NCI-H2196 (cell line): ENCODE measurements around the gene ADARB1.

ENCODE experiments used
- DNase-seq: peaks from one replicate; lab custom pipeline; 2025; ENCODE audit not compliant: unreplicated experiment; lab: John Stamatoyannopoulos, UW

The ADARB1 gene

GRCh38 chr21:45074818-45075595 lies 627 bp downstream of the ADARB1 start:
- DNase-seq, result no peak

- no peak for DNase-seq
These were observed 1.3 kb downstream of the ADARB1 start for GRCh38 chr21:45075596-45076244.

DNA sequence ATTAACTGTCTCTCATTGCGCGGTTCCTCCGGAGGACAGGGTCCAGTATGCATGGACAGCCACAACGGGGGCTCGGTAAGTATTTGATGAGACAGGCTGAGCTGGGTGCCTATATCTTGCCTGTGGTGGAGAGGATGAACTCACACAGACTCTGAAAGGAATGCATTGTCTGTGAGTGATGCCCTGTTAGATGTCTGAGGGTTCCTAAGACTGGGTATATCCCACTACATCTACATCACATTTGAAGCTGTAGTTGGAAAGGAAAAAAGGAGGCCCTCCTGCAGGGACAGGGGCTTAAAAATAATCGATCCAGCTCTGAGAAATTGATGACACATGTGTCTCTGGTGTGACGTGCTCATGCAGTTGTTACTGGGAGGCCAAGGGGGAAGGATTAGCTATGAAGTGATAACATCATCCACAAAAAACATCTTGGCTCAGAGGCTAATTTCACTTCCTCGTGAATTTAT lies 1.9 kb downstream of the ADARB1 start:
- DNase-seq, result no peak

DNA sequence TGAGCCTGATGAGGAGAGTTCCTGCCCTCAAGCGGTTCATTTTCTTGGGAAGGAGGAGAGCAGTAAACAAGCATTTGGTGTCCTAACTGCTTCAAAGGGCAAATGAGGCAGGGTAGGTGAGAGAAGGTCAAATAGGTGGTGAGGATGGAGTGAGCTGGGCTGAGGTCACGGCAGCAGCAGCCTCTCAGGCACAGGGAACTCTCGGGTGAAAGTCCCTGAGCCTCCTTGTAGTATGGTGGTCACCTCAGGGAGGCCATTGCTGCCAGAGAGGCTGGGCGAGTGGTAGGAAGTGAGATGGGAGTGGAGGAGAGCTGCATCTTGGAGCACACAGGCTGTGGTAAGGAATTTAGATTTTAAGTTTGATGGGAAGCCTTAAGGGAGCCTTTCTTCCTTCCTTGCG lies 4.0 kb downstream of the ADARB1 start:
- DNase-seq, result no peak

DNA sequence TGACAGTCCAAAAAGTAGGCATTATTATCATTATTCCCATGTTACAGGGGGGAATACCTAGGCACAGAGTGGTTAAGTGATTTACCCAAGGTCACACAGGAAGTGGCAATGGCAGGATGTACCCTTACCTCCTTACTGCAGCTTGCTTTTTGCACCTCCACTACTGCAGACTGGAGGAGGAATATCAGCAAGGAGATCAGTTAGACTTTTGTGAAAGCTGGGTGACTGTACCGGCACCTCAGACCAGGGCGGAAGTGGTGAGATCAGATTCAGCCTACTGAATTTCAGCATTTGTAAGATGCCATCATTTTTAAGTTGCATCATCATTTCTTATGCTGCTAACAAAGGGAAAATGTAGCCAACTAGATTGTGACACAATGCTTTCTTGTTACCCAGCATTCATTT lies 4.5 kb downstream of the ADARB1 start:
- DNase-seq, result no peak

GRCh38 chr21:45079351-45079750 lies 5.0 kb downstream of the ADARB1 start:
- DNase-seq, result no peak

DNA sequence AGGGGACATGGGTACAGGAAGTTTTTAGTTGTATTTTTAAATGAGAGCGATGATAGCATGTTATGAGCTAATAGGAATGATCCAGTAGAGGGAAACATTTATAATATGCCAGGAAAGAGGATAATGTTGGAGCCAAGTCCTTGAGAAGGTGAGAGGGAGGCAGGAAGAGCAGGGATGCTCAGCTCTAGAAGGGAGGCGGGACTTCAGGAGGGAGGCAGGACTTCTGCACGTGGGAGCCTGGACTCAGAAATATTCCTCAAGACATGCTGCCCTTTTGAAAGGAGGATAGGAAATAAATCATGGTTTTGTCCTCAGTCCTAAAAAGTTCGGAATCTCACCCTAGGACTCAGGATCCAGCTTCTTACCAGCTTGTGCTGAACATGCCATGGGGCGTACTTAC lies 5.9 kb downstream of the ADARB1 start:
- no peak for DNase-seq

DNA sequence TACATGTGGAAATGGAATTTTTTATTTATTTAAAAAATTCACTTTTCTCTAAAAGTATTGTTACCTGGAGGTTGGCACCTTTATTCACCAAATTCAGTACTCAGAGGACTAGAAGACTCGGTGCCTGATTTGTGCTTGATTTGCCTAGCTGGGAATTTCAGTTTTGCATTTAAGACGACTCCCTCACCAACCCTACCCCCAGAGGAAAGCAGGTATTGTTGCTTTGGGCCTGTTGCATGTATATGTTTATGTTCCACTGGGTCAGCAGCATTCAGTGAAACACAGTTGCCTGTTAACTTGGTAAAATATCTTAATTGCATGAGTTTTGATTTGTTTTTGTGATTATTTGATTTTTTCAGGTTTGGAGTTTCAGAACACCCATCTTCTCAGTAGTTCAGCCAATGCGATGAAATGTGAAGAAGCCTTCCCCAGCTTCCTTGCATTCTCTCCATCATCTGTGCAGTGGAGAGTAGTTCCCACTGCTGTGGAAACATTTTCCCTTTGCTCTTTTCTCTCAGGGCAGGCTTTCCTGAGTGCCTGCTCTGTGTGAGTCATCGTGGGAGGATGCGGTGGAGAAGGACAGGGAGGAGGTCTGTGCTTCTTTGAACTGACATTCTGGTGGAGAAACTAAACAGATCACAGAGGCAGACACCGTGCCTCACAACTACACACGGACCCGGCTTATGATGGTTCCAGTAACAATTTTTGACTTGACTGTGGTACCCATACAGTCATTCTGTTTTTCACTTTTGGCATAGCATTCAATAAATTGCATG lies 6.4 kb downstream of the ADARB1 start:
- no peak for DNase-seq

- no peak for DNase-seq
These were observed 7.3 kb downstream of the ADARB1 start for GRCh38 chr21:45081636-45082035.

- no peak for DNase-seq
These were observed 8.4 kb downstream of the ADARB1 start for GRCh38 chr21:45082736-45083135.

DNA sequence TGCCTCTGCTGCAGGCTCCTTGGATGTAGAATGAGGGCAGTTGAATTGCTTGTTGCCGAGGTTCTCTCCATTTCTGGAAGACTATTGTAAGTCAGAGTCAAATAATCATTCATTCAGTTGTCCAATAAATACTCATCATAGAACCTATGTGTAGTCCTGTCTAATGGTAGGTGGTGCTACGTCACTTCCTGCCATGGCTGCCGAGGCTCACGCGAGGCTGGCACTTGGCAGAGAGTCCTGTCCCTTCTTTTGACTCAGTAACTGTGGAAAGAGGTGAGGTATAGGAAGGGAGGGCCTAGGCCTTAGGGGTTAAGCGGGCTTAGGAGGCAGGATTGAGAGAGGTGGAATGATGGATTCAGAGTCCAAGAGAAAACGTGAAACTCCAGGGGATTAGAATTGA lies 9.7 kb downstream of the ADARB1 start:
- DNase-seq, result no peak

DNA sequence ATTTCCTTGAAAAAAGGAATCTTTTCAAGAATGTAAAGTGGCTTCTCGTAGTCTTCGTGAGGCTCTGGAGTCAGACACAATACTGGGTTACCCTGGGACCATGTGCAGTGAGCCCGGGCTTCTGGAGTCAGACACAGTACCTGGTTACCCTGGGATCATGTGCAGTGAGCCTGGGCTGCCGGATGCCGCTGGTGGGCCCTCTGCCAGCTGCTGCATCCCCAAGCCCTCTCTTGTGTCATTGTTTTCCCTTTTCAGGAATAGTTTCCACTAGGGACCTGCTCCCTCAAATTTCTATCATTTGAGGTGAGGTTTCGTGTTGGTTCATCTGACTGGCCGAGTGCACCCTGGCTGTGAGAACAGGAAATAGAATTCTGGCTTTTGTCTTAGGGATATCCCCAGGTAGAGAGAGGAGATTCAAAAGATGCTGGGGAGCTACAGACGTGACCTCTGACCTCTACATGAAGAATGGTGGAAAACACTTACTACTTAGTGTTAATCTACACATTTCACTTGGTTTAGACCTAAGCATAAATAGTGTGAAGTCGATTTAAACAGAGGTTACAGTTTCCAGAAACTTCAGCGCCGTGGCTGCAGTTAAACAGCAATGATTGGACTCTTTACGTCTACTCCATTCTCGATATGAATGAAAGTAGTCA lies 10.6 kb downstream of the ADARB1 start:
- no peak for DNase-seq

GRCh38 chr21:45085700-45086099 lies 11.3 kb downstream of the ADARB1 start:
- DNase-seq, result no peak

GRCh38 chr21:45086337-45086958 lies 12.1 kb downstream of the ADARB1 start:
- no peak for DNase-seq

DNA sequence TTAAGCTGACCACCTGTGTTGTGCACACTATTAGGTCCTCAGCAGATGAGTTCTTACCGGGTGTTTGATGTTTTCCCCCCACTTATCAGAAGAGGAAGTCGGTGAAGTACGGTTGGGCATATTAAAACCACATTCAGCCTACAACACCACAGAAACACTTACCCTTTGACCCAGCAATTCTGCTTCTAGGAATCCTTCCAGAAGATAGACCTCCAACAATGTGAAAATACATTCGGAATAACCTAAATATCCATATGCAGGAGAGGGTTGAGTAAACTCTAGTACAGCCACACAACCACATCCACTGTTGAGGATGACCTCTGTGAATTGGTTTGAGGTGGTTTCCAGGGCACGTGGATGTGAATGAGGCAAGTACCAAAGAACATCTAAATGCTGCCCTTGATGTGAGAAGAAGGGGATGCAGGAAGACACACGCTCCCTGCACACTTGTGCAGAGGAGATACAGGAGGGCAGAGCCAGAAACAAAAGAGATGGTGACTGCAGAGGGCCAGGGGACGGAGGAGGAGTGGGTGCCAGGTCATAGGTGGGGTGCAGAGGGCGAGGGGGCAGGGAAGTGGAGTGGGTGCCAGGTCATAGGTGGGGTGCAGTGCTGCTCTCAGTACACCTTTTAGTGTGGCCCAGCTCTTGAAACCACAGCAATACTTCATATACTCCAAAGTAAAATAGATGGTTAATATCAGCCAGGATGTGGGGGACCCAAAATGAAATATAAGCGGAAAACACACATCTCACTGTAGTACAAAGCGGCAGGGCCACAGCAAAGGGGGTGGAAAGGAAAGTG lies 12.8 kb downstream of the ADARB1 start:
- DNase-seq, result no peak

DNA sequence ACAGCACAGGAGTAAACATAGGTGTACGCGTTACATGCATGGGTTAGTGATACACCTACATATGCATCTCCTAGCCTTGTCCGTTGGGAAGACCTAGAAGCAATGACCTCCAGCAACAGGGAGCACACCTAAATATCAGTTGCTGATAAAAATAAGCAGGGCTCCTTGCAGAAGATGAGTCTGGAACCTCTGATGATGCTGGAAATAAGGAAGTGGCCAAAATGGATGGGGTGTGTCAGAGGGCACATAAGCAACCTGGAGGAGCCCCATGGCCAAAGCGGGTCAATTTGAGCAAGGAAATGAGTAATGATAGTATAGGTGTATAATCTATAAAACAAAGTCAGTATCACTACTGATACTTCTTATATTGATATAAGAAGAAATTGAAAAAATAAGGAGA lies 13.7 kb downstream of the ADARB1 start:
- no peak for DNase-seq

DNA sequence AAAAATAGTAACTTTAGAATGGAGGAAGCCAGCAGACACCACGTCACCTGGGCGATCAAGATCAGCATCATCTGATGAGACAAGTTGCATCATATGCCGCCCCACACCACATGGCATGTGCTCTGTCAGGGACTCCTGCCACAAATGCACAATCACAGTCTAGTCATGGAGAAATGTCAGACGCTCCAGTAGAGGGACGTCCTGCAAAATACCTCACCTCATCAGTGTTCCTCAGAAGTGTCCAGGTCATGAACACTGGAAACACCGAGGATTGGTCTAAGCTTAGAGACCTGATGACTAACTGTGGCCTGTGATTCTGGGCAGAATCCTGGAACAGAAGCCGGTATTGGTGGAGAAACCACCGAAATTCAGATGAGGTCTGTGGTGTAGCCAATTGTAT lies 14.3 kb downstream of the ADARB1 start:
- no peak for DNase-seq

DNA sequence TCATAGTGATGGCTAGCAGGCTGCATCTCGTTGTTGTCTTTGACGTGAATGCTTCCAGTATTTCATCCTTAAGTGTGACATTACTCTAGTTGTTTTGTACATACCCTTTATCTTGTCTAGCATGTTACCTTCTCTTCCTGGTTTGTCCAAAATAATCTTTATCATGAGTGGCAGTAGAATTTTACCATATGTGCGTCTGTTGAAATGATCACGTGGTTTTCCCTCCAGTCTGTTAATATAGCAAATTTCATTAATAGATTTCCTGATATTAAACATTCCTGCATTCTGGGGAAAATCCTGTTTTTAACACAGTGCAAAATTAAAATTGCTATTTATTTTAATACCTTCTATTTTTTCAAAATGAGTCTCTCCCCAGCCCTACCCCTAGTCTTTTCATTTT lies 15.6 kb downstream of the ADARB1 start:
- DNase-seq, result no peak

DNA sequence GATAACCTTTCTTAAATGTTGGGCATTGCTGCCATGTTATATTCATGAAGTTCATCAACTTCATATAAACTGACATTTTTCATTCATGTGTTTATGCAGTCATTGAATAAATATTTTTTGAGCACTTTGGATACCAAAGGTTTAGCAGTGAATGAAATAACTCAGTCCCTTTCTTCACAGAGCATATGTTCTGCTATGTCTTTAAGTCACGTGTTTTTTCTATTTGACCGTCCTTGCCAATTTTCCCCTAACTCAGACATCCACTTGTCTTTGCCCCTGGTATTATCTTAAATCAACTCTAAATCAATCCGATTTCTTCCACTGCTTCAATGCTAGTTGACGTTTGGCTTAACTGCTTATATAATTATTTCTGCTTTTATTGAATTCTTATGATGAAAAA lies 16.6 kb downstream of the ADARB1 start:
- DNase-seq, result no peak
